Heart right ventricle (tissue), 16 donors: ENCODE measurements around the gene GBP7. TPM values are rescaled to one million over a fixed set of nuclear protein-coding genes. Genes with fewer than 3 reads are reported as not detected.

Source experiments
- ATAC-seq, 8 donors: fragments of 200-7000 bp; cut with Tn5 transposase; one replicate each; pipeline ENCODE4 v1.9.1; 2020; ENCODE audit warnings: mild to moderate bottlenecking in 8 of 8, moderate library complexity in 8 of 8, moderate number of reproducible peaks in 1 of 8
- DNase-seq, 2 donors: peaks; one replicate each; pipeline ENCODE4 v3.0.0-alpha.2; 2020
- H3K27ac ChIP-seq, 10 donors: fragments of 200-600 bp; sonication (generic) in 2 of 10; one replicate each; pipeline versions ENCODE4 v1.5.0 to v1.8.0; 2020 to 2022; ENCODE audit warnings: mild to moderate bottlenecking in 3 of 10
- H3K27me3 ChIP-seq, 7 donors: fragments of 200-600 bp; one replicate each; pipeline ENCODE4 v1.8.0; 2021 to 2022; ENCODE audit warnings: mild to moderate bottlenecking in 2 of 7
- H3K36me3 ChIP-seq, 9 donors: fragments of 200-600 bp; sonication (generic) in 1 of 9; one replicate each; pipeline versions ENCODE4 v1.5.0 to v1.8.0; 2020 to 2022; ENCODE audit warnings: mild to moderate bottlenecking in 2 of 9
- H3K4me1 ChIP-seq, 9 donors: fragments of 200-600 bp; sonication (generic) in 1 of 9; one replicate each; pipeline versions ENCODE4 v1.5.0 to v1.8.0; 2020 to 2022; ENCODE audit warnings: mild to moderate bottlenecking in 4 of 9
- H3K4me3 ChIP-seq, 10 donors: fragments of 200-600 bp; sonication (generic) in 2 of 10; one replicate each; pipeline versions ENCODE4 v1.5.0 to v1.8.0; 2020 to 2022; ENCODE audit warnings: mild to moderate bottlenecking in 7 of 10, moderate library complexity in 2 of 10
- H3K9me3 ChIP-seq, 11 donors: fragments of 200-600 bp in 10 of 11; sonication (generic) in 2 of 11; one replicate each; pipeline versions ENCODE4 v1.5.0 to v1.8.0; 2013 to 2022; ENCODE audit warnings: mild to moderate bottlenecking in 2 of 11, control low read depth in 1 of 11, moderate library complexity in 1 of 11
- CTCF ChIP-seq, 9 donors: fragments of 200-600 bp; sonication (generic) in 2 of 9; IDR thresholded peaks; one replicate each; pipeline versions ENCODE4 v1.5.0 to v1.8.0; 2021 to 2022; ENCODE audit warnings: antibody characterized with exemption in 9 of 9, mild to moderate bottlenecking in 5 of 9, moderate library complexity in 1 of 9
- WGBS, 2 donors: extraction: QIAGEN DNeasy Blood & Tissue Kit; methylation state at CpG; one replicate each; pipeline ENCODE4 v1.1.7; 2013; ENCODE audit warnings: inconsistent platforms in 1 of 2; 5-methylcytosine and 5-hydroxymethylcytosine counted together
- intact Hi-C, 10 donors: fragments of 100-400 bp; cut with DNase I; formaldehyde crosslinking; loops; one replicate each; pipeline versions ENCODE4 v1.11.1 to v1.14.2; 2022
- polyA plus RNA-seq, 2 donors: library from polyadenylated mRNA; stranded (reverse); fragments of 200-250 nt; gene quantifications; one replicate each; pipeline ENCODE4 v1.2.3, GENCODE V29; 2013
- total RNA-seq, 10 donors: library from RNA; stranded (reverse); fragmentation: NEBNext Ultra II Directional in 3 of 10; extraction: Animal tissue kit (Norgen Biotek cat#: 25700) in 3 of 10; gene quantifications; one replicate each; pipeline versions ENCODE4 v1.2.1 to v1.2.4, GENCODE V29; 2021 to 2023
- donor health status: Arrhythmogenic right ventricular cardiomyopathy.
- donor health status: ischemic (EF 13 %, LVEDD 7.1; RV severe dilation, severe dysfunction).
- donor health status: healthy with polysubstance abuse.
- donor health status: DM: no; HTN: yes; CAD: no.
- donor health status: DM: no; HTN: no; CAD: no.
- donor health status: ischemic (EF 25% LVEDD 6.9; RV normal size, moderate dysfunction).
- donor health status: ischemic (EF 25% LVEDD 5.7; RV mildly dilated, moderate dysfunction).
- donor health status: healthy.
- donor health status: DM: yes; HTN: yes; CAD: no.
- donor health status: Ischemic cardiomyopathy.
- donor health status: ischemic (EF 35%, LVEDD 5.7; RV mildly dilated, moderate dysfunction).
- donor health status: nonischemic (EF 11% LVEDD 7.7; RV severe dilation, severe dysfunction).
- donor health status: DM: yes; HTN: yes; CAD: no.
- donor health status: PGD.
- donor health status: ischemic (EF 29% LVEDD 5.4; RV normal size, mild dysfunction).
- donor health status: nonischemic (EF 23%, LVEDD 6.1; RV moderate dilation, normal function).

Gene GBP7
- total and polyA plus RNA-seq, 12 donors: 0.17 to 0.42 TPM; not detected in 10

- ATAC-seq (no peak), DNase-seq (no peak)
- intact Hi-C loops: loop anchor here in 6 of 10 donors (5.0 to 10.0 kb wide), 6 partner anchors 57 to 191 kb away; no protein-coding TSS in a partner anchor
- Histone ChIP-seq H3K27me3 (no peaks in the 10 kb centered on the region), H3K4me1 (peaks cover 0 to 65% (median 35%) of the 10 kb centered on the region in 9 donors), H3K36me3 (peaks cover 0 to 65% (median 11%) of the 10 kb centered on the region in 9 donors), H3K27ac (peak overlapping the region in 2 of 10 donors; percentile 0 to 5), H3K9me3 (no peaks in the 10 kb centered on the region), H3K4me3 (peak overlapping the region in 6 of 10 donors; percentile 4 to 72 (median 64))
- TF ChIP-seq CTCF (IDR thresholded peaks at IDR 0.05): no peak
- 50 to 59% methylated on average over 3 of the region's 3 CpGs for WGBS, 2 donors
Measured at GRCh38 chr1:89195476-89195875, 19.7 kb upstream of the GBP7 start.

GRCh38 chr1:89191314-89191713 is 15.5 kb upstream of the GBP7 start:
- Histone ChIP-seq H3K4me1 (peaks cover 0 to 38% (median 17%) of the 10 kb centered on the region in 9 donors), H3K27me3 (no peaks in the 10 kb centered on the region), H3K27ac (peak overlapping the region in 1 of 10 donors; percentile 9), H3K9me3 (no peaks in the 10 kb centered on the region), H3K36me3 (peaks cover 0 to 100% (median 35%) of the 10 kb centered on the region in 9 donors), H3K4me3 (no peak overlapping the region)
- no peak for DNase-seq
- ATAC-seq: no peak
- no peak for TF ChIP-seq CTCF (IDR thresholded peaks at IDR 0.05)
- WGBS, 2 donors: 63 to 76% methylated on average over 5 of the region's 5 CpGs
- intact Hi-C loops: loop anchor here in 4 of 10 donors (10.0 kb wide), 2 partner anchors 163 to 187 kb away; no protein-coding TSS in a partner anchor

GRCh38 chr1:89190017-89190416 is 14.2 kb upstream of the GBP7 start:
- Histone ChIP-seq H3K9me3 (no peaks in the 10 kb centered on the region), H3K27me3 (no peaks in the 10 kb centered on the region), H3K27ac (no peak overlapping the region), H3K4me3 (no peak overlapping the region), H3K4me1 (peaks cover 0 to 27% (median 7%) of the 10 kb centered on the region in 9 donors), H3K36me3 (peaks cover 0 to 100% (median 46%) of the 10 kb centered on the region in 9 donors)
- TF ChIP-seq CTCF (IDR thresholded peaks at IDR 0.05): no peak
- DNase-seq (no peak), ATAC-seq (no peak)
- 90 to 94% methylated on average over 4 of the region's 4 CpGs for WGBS, 2 donors
- intact Hi-C loops: loop anchor here in 4 of 10 donors (10.0 kb wide), 2 partner anchors 165 to 185 kb away; no protein-coding TSS in a partner anchor

GRCh38 chr1:89179343-89179742 is 3.5 kb upstream of the GBP7 start:
- Histone ChIP-seq H3K9me3 (peaks cover 0 to 15% (median 7%) of the 10 kb centered on the region in 11 donors), H3K27me3 (no peaks in the 10 kb centered on the region), H3K4me3 (no peak overlapping the region), H3K27ac (no peak overlapping the region), H3K36me3 (peaks cover 0 to 27% (median 17%) of the 10 kb centered on the region in 9 donors), H3K4me1 (no peaks in the 10 kb centered on the region)
- DNase-seq (no peak), ATAC-seq (no peak)
- no peak for TF ChIP-seq CTCF (IDR thresholded peaks at IDR 0.05)
- intact Hi-C loops: no loop called here
- WGBS, 2 donors: 84 to 87% methylated on average over 2 of the region's 2 CpGs
